Prostate gland (tissue), 2 donors: ENCODE data around the gene KCNH2. TPM values are rescaled to one million over a fixed set of nuclear protein-coding genes. Genes with fewer than 3 reads are reported as not detected.
A peak's percentile ranks its signal among the peaks of the same experiment; 100 is the strongest.

ENCODE experiments used
- DNase-seq: peaks from one replicate; pipeline ENCODE4 v3.0.0-alpha.2; 2019; ENCODE audit warnings: low spot score
- H3K27ac ChIP-seq, 2 donors: fragments of 200-600 bp; sonication (generic); 2 replicates each; pipeline ENCODE4 v1.5.1; 2017 to 2019
- H3K27me3 ChIP-seq: fragments of 200-600 bp; sonication (generic); replicated peaks from 2 replicates; pipeline ENCODE4 v1.5.1; 2019; ENCODE audit not compliant: insufficient read depth
- H3K36me3 ChIP-seq, 2 donors: fragments of 200-600 bp; sonication (generic); 1 replicate in 1 of 2; 2 replicates in 1 of 2; pipeline versions ENCODE4 v1.5.1 to v1.8.1; 2017 to 2019
- H3K4me1 ChIP-seq: fragments of 200-600 bp; sonication (generic); replicated peaks from 2 replicates; pipeline ENCODE4 v1.5.1; 2019
- H3K4me3 ChIP-seq, 2 donors: fragments of 200-600 bp; sonication (generic); 2 replicates each; pipeline ENCODE4 v1.5.1; 2017 to 2019
- H3K9me3 ChIP-seq: fragments of 200-600 bp; sonication (generic); 2 replicates; pipeline ENCODE4 v1.5.1; 2017
- CTCF ChIP-seq, 4 experiments: fragments of 200-600 bp in 2 of 4; fragments of 450-650 bp in 2 of 4; sonication (generic) in 2 of 4; IDR thresholded peaks; 1 replicate in 3 of 4; 2 replicates in 1 of 4; pipeline ENCODE4 v1.5.1; 2016 to 2019; ENCODE audit warnings: antibody characterized with exemption in 4 of 4, mild to moderate bottlenecking in 2 of 4, moderate library complexity in 2 of 4
- POLR2A ChIP-seq: fragments of 450-650 bp; IDR thresholded peaks from one replicate; pipeline ENCODE4 v1.6.1; 2016; ENCODE audit warnings: antibody characterized with exemption, mild to moderate bottlenecking
- POLR2AphosphoS5 ChIP-seq: sonication (generic); formaldehyde crosslinking; IDR thresholded peaks from one replicate; pipeline ENCODE4 v1.6.1; 2017; ENCODE audit warnings: antibody characterized with exemption
- WGBS: methylation state at CpG from one replicate; pipeline ENCODE4 v1.1.5; 2018; 5-methylcytosine and 5-hydroxymethylcytosine counted together
- intact Hi-C: fragments of 100-400 bp; cut with DNase I; formaldehyde crosslinking; loops from one replicate; pipeline ENCODE4 v1.14.2; 2022
- total RNA-seq, 2 donors: library from RNA; depleted of rRNA; stranded (reverse); fragments of >200 nt; gene quantifications; one replicate each; pipeline ENCODE4 v1.1.0, GENCODE V29; 2016

KCNH2 gene
- total RNA-seq, 2 donors from 2014 or later, result 10.1 to 184 TPM

DNA sequence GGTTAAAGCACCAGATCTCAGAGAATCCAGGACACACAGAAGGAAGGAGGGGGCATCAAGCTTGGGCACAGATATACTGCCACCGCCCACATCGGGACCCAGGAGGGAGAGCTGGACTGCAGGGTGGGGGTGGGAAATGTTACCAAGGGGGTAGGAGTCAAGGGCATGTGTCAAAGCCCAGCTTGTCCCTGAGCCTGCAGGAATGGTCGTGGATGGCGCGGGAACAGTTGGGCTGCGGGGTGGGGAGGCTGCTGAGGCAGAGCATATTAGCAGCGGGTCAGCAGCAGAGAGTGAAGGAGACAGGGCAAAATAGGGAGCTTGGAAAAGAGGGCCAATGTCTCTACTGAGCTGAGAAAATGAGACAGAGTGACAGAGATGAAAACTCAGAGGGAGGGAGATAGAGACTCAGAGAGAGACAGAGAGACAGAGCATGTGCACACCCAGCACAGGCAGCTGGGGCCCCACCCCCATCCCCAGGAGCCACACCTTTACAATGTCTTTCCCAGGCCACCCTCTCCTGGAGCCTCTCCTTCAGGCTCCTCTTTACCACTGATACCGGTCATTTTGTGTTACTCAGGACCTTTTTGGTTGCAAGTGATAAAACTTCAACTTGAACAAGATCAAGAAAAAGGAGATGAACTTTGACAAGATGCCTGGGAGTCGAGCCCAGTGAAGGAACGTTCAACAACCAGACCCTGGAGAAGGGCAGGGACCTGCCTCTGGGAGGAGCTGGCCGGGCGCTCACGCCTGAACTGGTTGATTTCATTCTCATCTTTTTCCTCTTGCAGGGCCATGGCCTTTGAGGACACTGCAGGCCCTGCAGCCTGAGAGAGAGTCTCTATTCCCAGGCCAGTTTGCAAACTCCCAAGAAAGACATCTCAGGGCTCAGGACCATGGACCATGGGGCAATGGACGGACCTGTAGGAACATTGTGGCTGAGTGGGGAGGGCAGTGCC lies 75.8 kb downstream of the KCNH2 start:
- Histone ChIP-seq H3K4me3 (no peak overlapping the region), H3K4me1 (no peaks in the 10 kb centered on the region), H3K36me3 (no peaks in the 10 kb centered on the region), H3K27ac (no peak overlapping the region), H3K27me3 (no peaks in the 10 kb centered on the region), H3K9me3 (no peaks in the 10 kb centered on the region)
- intact Hi-C loops, result loop anchor here (5.0 kb wide), 1 partner anchor 55 kb away; no protein-coding TSS in a partner anchor
- TF ChIP-seq CTCF (IDR thresholded peaks at IDR 0.05), result no peak
- no peak for TF ChIP-seq POLR2AphosphoS5
- TF ChIP-seq POLR2A, result no peak
- DNase-seq, result no peak
- WGBS, result 71% methylated on average over 14 of the region's 14 CpGs

DNA sequence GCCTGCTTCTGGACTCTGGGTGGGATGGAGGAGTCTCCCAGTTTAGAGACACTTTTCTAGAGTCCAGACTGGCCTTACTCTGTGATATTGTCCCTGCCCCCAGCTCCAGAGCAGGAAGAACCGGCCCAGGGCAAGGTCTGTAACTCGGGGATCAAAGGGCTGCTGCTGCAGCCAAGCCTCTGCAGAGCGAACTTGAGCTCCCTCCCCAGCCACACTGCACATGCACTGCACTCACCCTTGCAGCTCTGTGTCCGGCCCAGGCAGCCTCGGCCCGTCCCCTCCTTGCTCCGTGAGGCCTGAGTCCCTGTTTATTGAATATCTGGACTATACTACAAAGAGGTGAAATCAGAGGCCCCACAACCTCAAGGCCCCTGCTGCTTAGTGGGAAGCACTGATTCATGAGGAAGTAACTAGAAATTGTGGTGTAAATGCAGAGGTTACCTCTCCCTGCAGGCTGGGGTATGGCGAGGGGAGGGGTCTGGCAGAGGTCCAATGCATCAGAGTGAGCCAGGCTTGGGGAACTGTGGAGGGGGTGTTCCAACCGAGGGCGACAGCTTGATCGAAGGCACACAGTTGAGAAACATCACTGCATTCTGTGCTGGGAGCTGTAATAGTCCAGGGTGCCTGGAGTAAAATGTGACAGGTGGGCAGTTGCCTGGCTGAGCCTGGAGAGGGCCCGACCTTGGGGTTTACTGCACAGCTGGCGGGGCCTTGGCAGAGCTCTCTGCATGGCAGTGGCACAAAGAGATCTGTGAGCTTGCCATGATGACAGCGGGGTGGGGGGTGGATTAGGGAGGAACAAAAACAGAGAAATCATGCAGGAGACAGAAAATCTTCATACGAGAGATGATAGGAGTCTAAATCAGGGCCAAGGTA lies 76.7 kb downstream of the KCNH2 start:
- DNase-seq, result no peak
- intact Hi-C loops, result loop anchor here (5.0 kb wide), 1 partner anchor 56 kb away; no protein-coding TSS in a partner anchor

GRCh38 chr7:150900675-150901074 lies 77.4 kb downstream of the KCNH2 start:
- WGBS, result 84% methylated on average over 8 of the region's 8 CpGs
- Histone ChIP-seq H3K4me1 (no peaks in the 10 kb centered on the region), H3K27me3 (no peaks in the 10 kb centered on the region), H3K4me3 (no peak overlapping the region), H3K36me3 (no peaks in the 10 kb centered on the region), H3K27ac (no peak overlapping the region), H3K9me3 (no peaks in the 10 kb centered on the region)
- TF ChIP-seq CTCF (IDR thresholded peaks at IDR 0.05) (no peak), POLR2A (no peak), POLR2AphosphoS5 (no peak)
- intact Hi-C loops, result loop anchor here (5.0 kb wide), 1 partner anchor 57 kb away; no protein-coding TSS in a partner anchor
- no peak for DNase-seq

More for the DNA sequence above, 76.7 kb downstream of the KCNH2 start:
- H3K4me3 ChIP-seq, result no peak overlapping the region
- TF ChIP-seq CTCF (IDR thresholded peaks at IDR 0.05), result no peak
- no peak for TF ChIP-seq POLR2A
- TF ChIP-seq POLR2AphosphoS5, result no peak
- H3K27ac ChIP-seq, result no peak overlapping the region
- H3K36me3 ChIP-seq, result no peaks in the 10 kb centered on the region
- H3K4me1 ChIP-seq, result no peaks in the 10 kb centered on the region
- H3K9me3 ChIP-seq, result no peaks in the 10 kb centered on the region
- H3K27me3 ChIP-seq, result no peaks in the 10 kb centered on the region
- WGBS, result 26% methylated on average over 15 of the region's 15 CpGs

DNA sequence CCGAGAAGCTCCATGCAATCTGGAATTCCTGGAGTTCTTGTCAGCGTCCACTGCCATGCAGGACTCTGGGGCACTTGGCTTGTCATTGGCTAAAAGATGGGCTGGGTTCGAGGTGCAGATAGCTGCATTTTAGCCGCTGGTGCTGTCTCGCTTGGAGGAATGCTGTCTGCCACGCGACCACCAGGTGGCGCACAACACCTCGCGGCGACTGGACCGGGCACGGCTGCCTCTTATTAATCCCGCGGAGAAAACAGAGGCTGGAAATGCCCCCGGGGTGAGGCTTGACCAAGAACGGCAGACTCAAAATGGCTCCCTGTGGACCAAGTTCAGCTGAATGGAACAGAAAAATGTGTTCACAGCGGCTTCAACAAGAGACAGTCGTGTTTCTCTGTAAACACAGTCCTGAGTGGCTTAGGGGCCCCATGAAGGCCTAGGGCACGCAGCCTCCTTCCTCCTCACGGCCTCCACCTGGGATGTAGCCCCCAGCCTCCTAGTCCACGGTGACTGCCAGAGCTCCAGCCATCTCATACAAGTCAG lies 79.6 kb downstream of the KCNH2 start:
- Histone ChIP-seq H3K27ac (no peak overlapping the region), H3K4me3 (no peak overlapping the region), H3K27me3 (no peaks in the 10 kb centered on the region), H3K4me1 (no peaks in the 10 kb centered on the region), H3K36me3 (no peaks in the 10 kb centered on the region), H3K9me3 (no peaks in the 10 kb centered on the region)
- TF ChIP-seq CTCF (IDR thresholded peaks at IDR 0.05) (peak; percentile 90 to 95 (median 94)), POLR2A (no peak)
- WGBS, result 12% methylated on average over 22 of the region's 22 CpGs
- intact Hi-C loops, result loop anchor here (1.0 to 5.0 kb wide), 2 partner anchors 88 to 214 kb away; no protein-coding TSS in a partner anchor
- DNase-seq, result peak; percentile 69
